Stimulated activated CD8-positive, alpha-beta memory T cell treated with anti-CD3 and anti-CD28 coated beads, Interleukin-4, amount 100 ng/mL, for 24 hours (primary cell): ENCODE measurements around the gene POU2F1.

Source experiments
- DNase-seq: peaks from one replicate; pipeline ENCODE4 v3.0.0-alpha.2; 2020; ENCODE audit warnings: low read depth

Gene POU2F1

GRCh38 chr1:167442854-167443565 is 222.3 kb downstream of the POU2F1 start:
- no peak for DNase-seq

GRCh38 chr1:167443757-167444156 is 223.1 kb downstream of the POU2F1 start:
- no peak for DNase-seq

- no peak for DNase-seq
Measured at GRCh38 chr1:167446966-167447365, 226.3 kb downstream of the POU2F1 start.

- peak; percentile 50 for DNase-seq
Measured at GRCh38 chr1:167447521-167448136, 226.9 kb downstream of the POU2F1 start.

GRCh38 chr1:167450843-167451242 is 230.2 kb downstream of the POU2F1 start:
- no peak for DNase-seq

GRCh38 chr1:167452483-167452882 is 231.8 kb downstream of the POU2F1 start:
- no peak for DNase-seq

- DNase-seq: no peak
Measured at GRCh38 chr1:167453123-167453522, 232.4 kb downstream of the POU2F1 start.

- DNase-seq: no peak
Measured at GRCh38 chr1:167454304-167454893, 233.7 kb downstream of the POU2F1 start.

- DNase-seq: peak; percentile 73
Measured at GRCh38 chr1:167454894-167455785, 234.5 kb downstream of the POU2F1 start.

- no peak for DNase-seq
Measured at GRCh38 chr1:167455786-167456446, 235.2 kb downstream of the POU2F1 start.

GRCh38 chr1:167456524-167456923 is 235.8 kb downstream of the POU2F1 start:
- no peak for DNase-seq

- DNase-seq: no peak
Measured at GRCh38 chr1:167456926-167457325, 236.2 kb downstream of the POU2F1 start.

- DNase-seq: no peak
Measured at GRCh38 chr1:167457936-167458584, 237.4 kb downstream of the POU2F1 start.

- no peak for DNase-seq
Measured at GRCh38 chr1:167460836-167461235, 240.2 kb downstream of the POU2F1 start.

GRCh38 chr1:167462341-167462740 is 241.7 kb downstream of the POU2F1 start:
- no peak for DNase-seq

GRCh38 chr1:167463080-167463479 is 242.4 kb downstream of the POU2F1 start:
- no peak for DNase-seq

GRCh38 chr1:167463875-167464575 is 243.3 kb downstream of the POU2F1 start:
- DNase-seq: no peak

- DNase-seq: no peak
Measured at GRCh38 chr1:167465018-167465417, 244.3 kb downstream of the POU2F1 start.

GRCh38 chr1:167465743-167466142 is 245.1 kb downstream of the POU2F1 start:
- no peak for DNase-seq

GRCh38 chr1:167467126-167467710 is 246.5 kb downstream of the POU2F1 start:
- DNase-seq: no peak
